OCI-LY3 (cell line): Measurements from ENCODE around the gene RND1.
A peak's percentile ranks its signal among the peaks of the same experiment; 100 is the strongest.

Experiments
- H2AFZ ChIP-seq: fragments of 200-600, 300-600 bp; shearing (Covaris generic); 2 replicates; pipeline ENCODE4 v1.6.0; 2014; ENCODE audit warnings: antibody characterized with exemption, low read depth, low read length
- H3K27ac ChIP-seq: fragments of 200-600, 300-600 bp; sonication (generic); 2 replicates; pipeline ENCODE4 v1.5.1; 2014; ENCODE audit warnings: mild to moderate bottlenecking, low read length, moderate library complexity, mixed read lengths
- H3K27me3 ChIP-seq: fragments of 200-600, 300-600 bp; sonication (generic); 2 replicates; pipeline ENCODE4 v1.6.1; 2014; ENCODE audit warnings: low read depth, low read length, mixed read lengths
- H3K36me3 ChIP-seq: fragments of 200-600, 300-600 bp; sonication (generic); replicated peaks from 2 replicates; pipeline ENCODE3; 2014; ENCODE audit warnings: low read depth, low read length, mixed read lengths
- H3K4me1 ChIP-seq: fragments of 300-600, 200-600 bp; sonication (generic); 2 replicates; pipeline ENCODE4 v1.6.1; 2014; ENCODE audit warnings: low read length, mixed read lengths
- H3K4me2 ChIP-seq: fragments of 200-600, 300-600 bp; sonication (generic); 2 replicates; pipeline ENCODE4 v1.6.1; 2014; ENCODE audit warnings: low read length, mixed read lengths
- H3K4me3 ChIP-seq: fragments of 300-600, 200-600 bp; sonication (generic); 2 replicates; pipeline ENCODE4 v1.5.1; 2014; ENCODE audit warnings: antibody characterized with exemption, mild to moderate bottlenecking, low read length, moderate library complexity
- H3K79me2 ChIP-seq: fragments of 300-600, 200-600 bp; shearing (Covaris generic); 2 replicates; pipeline ENCODE4 v1.6.1; 2014; ENCODE audit warnings: mild to moderate bottlenecking, low read length, mixed read lengths
- H3K9ac ChIP-seq: fragments of 300-600, 200-600 bp; shearing (Covaris generic); 2 replicates; pipeline ENCODE4 v1.6.0; 2014; ENCODE audit warnings: mild to moderate bottlenecking, low read length, moderate library complexity
- H3K9me3 ChIP-seq: fragments of 200-600, 300-600 bp; shearing (Covaris generic); 2 replicates; pipeline ENCODE4 v1.6.1; 2014; ENCODE audit warnings: low read length, mixed read lengths; ENCODE audit not compliant: insufficient read depth
- H4K20me1 ChIP-seq: fragments of 200-600, 300-600 bp; sonication (generic); 2 replicates; pipeline ENCODE4 v1.6.1; 2016; ENCODE audit warnings: low read length, mixed read lengths; ENCODE audit not compliant: insufficient read depth
- CTCF ChIP-seq: fragments of 200-600, 300-600 bp; sonication (generic); IDR thresholded peaks from 2 replicates; pipeline ENCODE4 v1.5.1; 2014; ENCODE audit warnings: antibody characterized with exemption, low read length, low read depth
- EZH2phosphoT487 ChIP-seq: fragments of 200-600 bp; shearing (Covaris generic); IDR thresholded peaks from 2 replicates; pipeline ENCODE4 v1.6.1; 2018; ENCODE audit warnings: antibody characterized with exemption, mixed run types, low read depth

Gene RND1

GRCh38 chr12:48903982-48904411 is 38.3 kb upstream of the RND1 start:
- Histone ChIP-seq H3K9ac (no peak overlapping the region), H3K4me3 (peak overlapping the region; percentile 76), H3K27me3 (no peaks in the 10 kb centered on the region; the same call in 1 of the 2 replicates), H3K27ac (no peak overlapping the region), H4K20me1 (no peaks in the 10 kb centered on the region), H3K4me2 (peak overlapping the region; percentile 68), H3K9me3 (no peaks in the 10 kb centered on the region), H3K4me1 (peaks cover 7% of the 10 kb centered on the region), H3K79me2 (no peaks in the 10 kb centered on the region), H2AFZ (peak overlapping the region; percentile 32; the same call in 1 of the 2 replicates), H3K36me3 (no peaks in the 10 kb centered on the region)
- TF ChIP-seq EZH2phosphoT487, result no peak
- peak; percentile 47 for TF ChIP-seq CTCF

DNA sequence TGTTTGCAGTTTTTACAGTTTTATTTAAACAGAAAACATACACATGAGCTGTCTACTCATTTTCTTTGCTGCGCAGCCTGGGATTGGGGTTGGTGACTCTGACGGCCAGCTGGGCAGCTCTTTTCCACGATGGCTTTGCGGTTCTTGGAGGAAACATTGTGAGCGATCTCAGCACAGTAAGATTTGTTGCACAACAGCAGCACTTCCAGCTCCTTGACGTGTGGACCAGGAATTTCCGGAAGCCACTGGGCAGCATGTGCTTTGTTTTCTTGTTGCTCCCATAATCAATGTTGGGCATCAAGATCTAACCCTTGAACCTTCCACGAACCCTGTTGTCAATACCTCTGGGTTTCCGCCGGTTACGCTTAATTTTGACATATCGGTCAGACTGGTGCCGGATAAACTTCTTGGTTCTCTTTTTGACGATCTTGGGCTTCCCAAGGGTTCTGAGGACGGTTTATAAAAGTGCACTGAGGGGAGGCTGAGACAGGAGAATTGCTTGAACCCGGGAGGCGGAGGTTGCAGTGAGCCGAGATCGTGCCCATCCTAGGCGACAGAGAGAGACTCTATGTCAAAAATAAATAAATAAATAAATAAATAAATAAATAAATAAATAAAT is 37.8 kb upstream of the RND1 start:
- H2AFZ ChIP-seq, result 0 out of 2 replicates have a peak overlapping the region, but pooled peaks have one; percentile 33
- TF ChIP-seq EZH2phosphoT487 (no peak), CTCF (no peak)
- no peaks in the 10 kb centered on the region; the same call in 1 of the 2 replicates for H3K27me3 ChIP-seq
- no peak overlapping the region for H3K4me2 ChIP-seq
- H3K4me3 ChIP-seq, result no peak overlapping the region
- H4K20me1 ChIP-seq, result no peaks in the 10 kb centered on the region
- no peaks in the 10 kb centered on the region for H3K36me3 ChIP-seq
- no peak overlapping the region for H3K27ac ChIP-seq
- H3K4me1 ChIP-seq, result peaks cover 7% of the 10 kb centered on the region
- H3K9ac ChIP-seq, result no peak overlapping the region
- no peaks in the 10 kb centered on the region for H3K9me3 ChIP-seq
- H3K79me2 ChIP-seq, result no peaks in the 10 kb centered on the region

GRCh38 chr12:48901278-48901677 is 35.6 kb upstream of the RND1 start:
- Histone ChIP-seq H3K4me2 (no peak overlapping the region), H3K27ac (no peak overlapping the region), H2AFZ (no peak overlapping the region), H3K79me2 (no peaks in the 10 kb centered on the region), H3K9ac (no peak overlapping the region), H3K9me3 (no peaks in the 10 kb centered on the region), H3K27me3 (no peaks in the 10 kb centered on the region; the same call in 1 of the 2 replicates), H3K4me3 (no peak overlapping the region), H4K20me1 (no peaks in the 10 kb centered on the region), H3K4me1 (peaks cover 7% of the 10 kb centered on the region), H3K36me3 (no peaks in the 10 kb centered on the region)
- TF ChIP-seq EZH2phosphoT487 (no peak), CTCF (no peak)

GRCh38 chr12:48899651-48900050 is 34.0 kb upstream of the RND1 start:
- Histone ChIP-seq H2AFZ (no peak overlapping the region), H4K20me1 (no peaks in the 10 kb centered on the region)
- no peak for TF ChIP-seq EZH2phosphoT487
- TF ChIP-seq CTCF, result no peak

More at GRCh38 chr12:48899651-48900050, 34.0 kb upstream of the RND1 start:
- peaks cover 7% of the 10 kb centered on the region for H3K4me1 ChIP-seq
- no peak overlapping the region for H3K4me2 ChIP-seq
- H3K27me3 ChIP-seq, result no peaks in the 10 kb centered on the region
- no peaks in the 10 kb centered on the region for H3K79me2 ChIP-seq
- no peak overlapping the region for H3K4me3 ChIP-seq
- H3K9me3 ChIP-seq, result no peaks in the 10 kb centered on the region
- no peaks in the 10 kb centered on the region for H3K36me3 ChIP-seq
- H3K27ac ChIP-seq, result no peak overlapping the region
- no peak overlapping the region for H3K9ac ChIP-seq
